Astrocyte (in vitro differentiated cells and primary cell): ENCODE data around the gene F7. TPM values are rescaled to one million over a fixed set of nuclear protein-coding genes. Genes with fewer than 3 reads are reported as not detected.
"Not testable (repeated sequence)": the region's sequence is repeated elsewhere in the genome, so short reads cannot be mapped to it uniquely, and the experiment has no call there.

Source experiments
- DNase-seq: peaks from one replicate; pipeline ENCODE4 v3.0.0-alpha.2; 2010; ENCODE audit warnings: low read depth
- FAIRE-seq: peaks from 2 replicates; lab custom pipeline; 2011; peaks lifted over from hg19 to GRCh38; lab: Jason Lieb, UNC
- H2AFZ ChIP-seq: 2 replicates; pipeline ENCODE4 v1.6.0; 2012; ENCODE audit warnings: low read depth, low read length, inconsistent platforms
- H3K27ac ChIP-seq: 2 replicates; pipeline ENCODE4 v1.5.1; 2011; ENCODE audit warnings: low read depth, low read length, inconsistent platforms
- H3K27me3 ChIP-seq: 2 replicates; pipeline ENCODE4 v1.6.0; 2011; ENCODE audit warnings: low read length, inconsistent platforms; ENCODE audit not compliant: insufficient read depth
- H3K36me3 ChIP-seq: 2 replicates; pipeline ENCODE4 v1.5.1; 2011; ENCODE audit warnings: low read length, inconsistent platforms; ENCODE audit not compliant: insufficient read depth
- H3K4me1 ChIP-seq: 2 replicates; pipeline ENCODE4 v1.5.1; 2011; ENCODE audit warnings: low read length, inconsistent platforms; ENCODE audit not compliant: insufficient read depth
- H3K4me2 ChIP-seq: 2 replicates; pipeline ENCODE4 v1.6.0; 2012; ENCODE audit warnings: low read length, inconsistent platforms
- H3K4me3 ChIP-seq: 2 replicates; pipeline ENCODE4 v1.5.1; 2011; ENCODE audit warnings: low read depth, mild to moderate bottlenecking, low read length, inconsistent platforms; ENCODE audit not compliant: insufficient read depth
- H3K79me2 ChIP-seq: 2 replicates; pipeline ENCODE4 v1.6.0; 2012; ENCODE audit warnings: mild to moderate bottlenecking, low read length, inconsistent platforms; ENCODE audit not compliant: insufficient read depth
- H3K9ac ChIP-seq: 2 replicates; pipeline ENCODE4 v1.6.0; 2012; ENCODE audit warnings: mild to moderate bottlenecking, low read length, inconsistent platforms
- H3K9me3 ChIP-seq: 2 replicates; pipeline ENCODE4 v1.5.1; 2012; ENCODE audit warnings: low read depth, mild to moderate bottlenecking, low read length, inconsistent platforms; ENCODE audit not compliant: insufficient read depth
- H4K20me1 ChIP-seq: 2 replicates; pipeline ENCODE4 v1.6.0; 2012; ENCODE audit warnings: low read length, inconsistent platforms; ENCODE audit not compliant: insufficient read depth
- H3K27ac Mint-ChIP-seq: one replicate; pipeline ENCODE4 v1.8.0; 2021; ENCODE audit warnings: mild to moderate bottlenecking, mixed read lengths; ENCODE audit not compliant: unreplicated experiment
- H3K27me3 Mint-ChIP-seq: one replicate; pipeline ENCODE4 v1.8.0; 2021; ENCODE audit warnings: low read depth, mixed read lengths; ENCODE audit not compliant: unreplicated experiment
- H3K36me3 Mint-ChIP-seq: one replicate; pipeline ENCODE4 v1.8.0; 2021; ENCODE audit warnings: low read depth, mixed read lengths; ENCODE audit not compliant: unreplicated experiment
- H3K4me1 Mint-ChIP-seq: one replicate; pipeline ENCODE4 v1.8.0; 2021; ENCODE audit warnings: low read depth, mixed read lengths; ENCODE audit not compliant: unreplicated experiment
- H3K4me3 Mint-ChIP-seq: one replicate; pipeline ENCODE4 v1.8.0; 2021; ENCODE audit warnings: mild to moderate bottlenecking, moderate library complexity, mixed read lengths; ENCODE audit not compliant: unreplicated experiment
- H3K9me3 Mint-ChIP-seq: one replicate; pipeline ENCODE4 v1.8.0; 2021; ENCODE audit warnings: mild to moderate bottlenecking, mixed read lengths; ENCODE audit not compliant: unreplicated experiment
- EZH2 ChIP-seq: IDR thresholded peaks from 2 replicates; pipeline ENCODE4 v1.6.1; 2012; ENCODE audit warnings: mild to moderate bottlenecking, low read length, inconsistent platforms; ENCODE audit not compliant: insufficient read depth
- total RNA-seq: library from RNA; stranded (reverse); gene quantifications from 2 replicates; pipeline ENCODE4 v1.2.1, GENCODE V29; 2021
- TF ChIP-seq, protein P1 (sequence below): IDR thresholded peaks from 2 replicates; pipeline ENCODE4 v1.5.1; 2011; ENCODE audit warnings: low read depth, mild to moderate bottlenecking, inconsistent platforms, low read length, moderate library complexity; ENCODE audit not compliant: insufficient read depth

Gene F7
- total RNA-seq, 1 donor from 2014 or later = not detected

GRCh38 chr13:113099142-113099541 lies 6.4 kb upstream of the F7 start:
- Histone ChIP-seq H2AFZ (no peak overlapping the region), H3K27ac (no peak overlapping the region), H3K36me3 (no peaks in the 10 kb centered on the region), H3K27me3 (peaks cover 17% of the 10 kb centered on the region), H3K4me3 (no peak overlapping the region), H3K79me2 (no peaks in the 10 kb centered on the region), H3K9ac (no peak overlapping the region), H3K4me2 (no peak overlapping the region), H3K9me3 (no peaks in the 10 kb centered on the region), H4K20me1 (no peaks in the 10 kb centered on the region), H3K4me1 (peaks cover 4% of the 10 kb centered on the region)
- no peak overlapping the region for H3K27ac Mint-ChIP-seq
- FAIRE-seq (no peak), DNase-seq (no peak)
- TF ChIP-seq, protein P1, sequence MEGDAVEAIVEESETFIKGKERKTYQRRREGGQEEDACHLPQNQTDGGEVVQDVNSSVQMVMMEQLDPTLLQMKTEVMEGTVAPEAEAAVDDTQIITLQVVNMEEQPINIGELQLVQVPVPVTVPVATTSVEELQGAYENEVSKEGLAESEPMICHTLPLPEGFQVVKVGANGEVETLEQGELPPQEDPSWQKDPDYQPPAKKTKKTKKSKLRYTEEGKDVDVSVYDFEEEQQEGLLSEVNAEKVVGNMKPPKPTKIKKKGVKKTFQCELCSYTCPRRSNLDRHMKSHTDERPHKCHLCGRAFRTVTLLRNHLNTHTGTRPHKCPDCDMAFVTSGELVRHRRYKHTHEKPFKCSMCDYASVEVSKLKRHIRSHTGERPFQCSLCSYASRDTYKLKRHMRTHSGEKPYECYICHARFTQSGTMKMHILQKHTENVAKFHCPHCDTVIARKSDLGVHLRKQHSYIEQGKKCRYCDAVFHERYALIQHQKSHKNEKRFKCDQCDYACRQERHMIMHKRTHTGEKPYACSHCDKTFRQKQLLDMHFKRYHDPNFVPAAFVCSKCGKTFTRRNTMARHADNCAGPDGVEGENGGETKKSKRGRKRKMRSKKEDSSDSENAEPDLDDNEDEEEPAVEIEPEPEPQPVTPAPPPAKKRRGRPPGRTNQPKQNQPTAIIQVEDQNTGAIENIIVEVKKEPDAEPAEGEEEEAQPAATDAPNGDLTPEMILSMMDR = no peak
- no peak for TF ChIP-seq EZH2
- no peak overlapping the region for H3K4me3 Mint-ChIP-seq
- H3K9me3 Mint-ChIP-seq = no peaks in the 10 kb centered on the region
- peaks cover 32% of the 10 kb centered on the region for H3K27me3 Mint-ChIP-seq
- no peaks in the 10 kb centered on the region for H3K4me1 Mint-ChIP-seq
- no peaks in the 10 kb centered on the region for H3K36me3 Mint-ChIP-seq

GRCh38 chr13:113102302-113102701 lies 3.3 kb upstream of the F7 start:
- not testable (repeated sequence) for H2AFZ ChIP-seq, H3K4me2 ChIP-seq, H3K9me3 Mint-ChIP-seq, H3K4me1 ChIP-seq, H3K4me1 Mint-ChIP-seq, H3K36me3 ChIP-seq, FAIRE-seq, H3K9ac ChIP-seq, H3K27ac ChIP-seq, H3K4me3 Mint-ChIP-seq, H3K79me2 ChIP-seq, H3K36me3 Mint-ChIP-seq, H3K4me3 ChIP-seq, H3K27ac Mint-ChIP-seq, DNase-seq, H3K9me3 ChIP-seq, H4K20me1 ChIP-seq
- peaks cover 14% of the 10 kb centered on the region for H3K27me3 ChIP-seq
- peaks cover 24% of the 10 kb centered on the region for H3K27me3 Mint-ChIP-seq

DNA sequence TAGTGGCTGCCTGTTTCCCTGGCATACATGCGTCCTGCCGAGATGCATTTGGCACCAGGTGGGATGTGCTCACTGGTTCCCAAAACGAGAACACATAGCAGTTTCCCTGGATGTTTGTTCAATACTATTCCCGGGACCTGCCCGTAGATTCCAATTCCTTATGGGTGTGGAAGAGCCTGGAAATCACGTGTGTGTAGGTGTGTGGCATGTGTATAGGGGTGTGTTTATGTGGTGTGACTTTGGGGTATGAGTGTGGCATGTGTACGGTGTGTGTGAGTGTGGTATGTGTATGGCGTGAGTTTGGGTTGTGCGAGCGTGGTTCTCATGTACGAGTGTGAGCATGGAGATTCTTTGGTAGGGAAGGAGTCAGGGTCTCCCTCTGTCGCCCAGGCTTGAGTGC lies 2.9 kb upstream of the F7 start:
- Histone ChIP-seq H2AFZ (no peak overlapping the region), H3K4me3 (no peak overlapping the region), H3K9ac (no peak overlapping the region), H3K4me2 (no peak overlapping the region), H3K79me2 (no peaks in the 10 kb centered on the region), H3K36me3 (no peaks in the 10 kb centered on the region), H3K27me3 (peaks cover 14% of the 10 kb centered on the region), H3K9me3 (no peaks in the 10 kb centered on the region), H3K4me1 (peaks cover 4% of the 10 kb centered on the region), H4K20me1 (no peaks in the 10 kb centered on the region), H3K27ac (no peak overlapping the region)
- no peak overlapping the region for H3K4me3 Mint-ChIP-seq
- peaks cover 21% of the 10 kb centered on the region for H3K27me3 Mint-ChIP-seq
- H3K4me1 Mint-ChIP-seq = no peaks in the 10 kb centered on the region
- peak overlapping the region; percentile 68 for H3K27ac Mint-ChIP-seq
- H3K9me3 Mint-ChIP-seq = no peaks in the 10 kb centered on the region
- DNase-seq = no peak
- FAIRE-seq = no peak
- H3K36me3 Mint-ChIP-seq = no peaks in the 10 kb centered on the region
- TF ChIP-seq EZH2 = no peak
- TF ChIP-seq, protein P1 = no peak
